PC-9 (cell line): Measurements from ENCODE around the gene GABARAPL1.

Experiments
- CTCF ChIP-seq: fragments of 200-600 bp; sonication (generic); conservative IDR thresholded peaks from 2 replicates; pipeline ENCODE4 v1.6.1; 2017; ENCODE audit warnings: mixed run types, antibody characterized with exemption, mild to moderate bottlenecking, moderate library complexity
- EZH2 ChIP-seq: fragments of 200-600 bp; sonication (generic); IDR thresholded peaks from 2 replicates; pipeline ENCODE4 v1.8.0; 2017; ENCODE audit warnings: antibody characterized with exemption, low read depth

- TF ChIP-seq EZH2 (no peak), CTCF (no peak)
These were observed 49.6 kb upstream of the GABARAPL1 start for GRCh38 chr12:10163084-10163483.
